Adrenal gland (tissue), 5 donors: ENCODE results near the gene PIGQ.
A peak's percentile ranks its signal among the peaks of the same experiment; 100 is the strongest.

Source experiments
- POLR2A ChIP-seq, 2 donors: fragments of 450-650 bp; IDR thresholded peaks; one replicate each; pipeline ENCODE4 v1.6.1; 2017; ENCODE audit warnings: antibody characterized with exemption in 2 of 2, mild to moderate bottlenecking in 2 of 2, moderate library complexity in 1 of 2
- TF ChIP-seq, protein P1 (sequence below), 6 experiments: fragments of 450-650 bp in 4 of 6; fragments of 200-600 bp in 2 of 6; sonication (generic) in 1 of 6; IDR thresholded peaks; 1 replicate in 5 of 6; 2 replicates in 1 of 6; pipeline versions ENCODE4 v1.5.1 to v1.8.0; 2016 to 2021; ENCODE audit warnings: antibody characterized with exemption in 6 of 6, mild to moderate bottlenecking in 2 of 6, moderate library complexity in 1 of 6
- donor health status: DM: no; HTN: no; CAD: no.

GRCh38 chr16:578870-579405 lies 9.2 kb downstream of the PIGQ start:
- TF ChIP-seq, protein P1, sequence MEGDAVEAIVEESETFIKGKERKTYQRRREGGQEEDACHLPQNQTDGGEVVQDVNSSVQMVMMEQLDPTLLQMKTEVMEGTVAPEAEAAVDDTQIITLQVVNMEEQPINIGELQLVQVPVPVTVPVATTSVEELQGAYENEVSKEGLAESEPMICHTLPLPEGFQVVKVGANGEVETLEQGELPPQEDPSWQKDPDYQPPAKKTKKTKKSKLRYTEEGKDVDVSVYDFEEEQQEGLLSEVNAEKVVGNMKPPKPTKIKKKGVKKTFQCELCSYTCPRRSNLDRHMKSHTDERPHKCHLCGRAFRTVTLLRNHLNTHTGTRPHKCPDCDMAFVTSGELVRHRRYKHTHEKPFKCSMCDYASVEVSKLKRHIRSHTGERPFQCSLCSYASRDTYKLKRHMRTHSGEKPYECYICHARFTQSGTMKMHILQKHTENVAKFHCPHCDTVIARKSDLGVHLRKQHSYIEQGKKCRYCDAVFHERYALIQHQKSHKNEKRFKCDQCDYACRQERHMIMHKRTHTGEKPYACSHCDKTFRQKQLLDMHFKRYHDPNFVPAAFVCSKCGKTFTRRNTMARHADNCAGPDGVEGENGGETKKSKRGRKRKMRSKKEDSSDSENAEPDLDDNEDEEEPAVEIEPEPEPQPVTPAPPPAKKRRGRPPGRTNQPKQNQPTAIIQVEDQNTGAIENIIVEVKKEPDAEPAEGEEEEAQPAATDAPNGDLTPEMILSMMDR (IDR thresholded peaks at IDR 0.05): peak; percentile 71 to 95 (median 86)
- no peak for TF ChIP-seq POLR2A (IDR thresholded peaks at IDR 0.05)
